Fibroblast of lung (primary cell): ENCODE measurements around the gene SPACA4.

ENCODE experiments used
- CTCF ChIP-seq, 2 donors: IDR thresholded peaks in 1 of 2; conservative IDR thresholded peaks in 1 of 2; 1 replicate in 1 of 2; 2 replicates in 1 of 2; pipeline ENCODE4 v1.5.1; 2011 to 2012; ENCODE audit warnings: low read length in 2 of 2, control low read depth in 1 of 2, inconsistent platforms in 1 of 2, low read depth in 1 of 2, mild to moderate bottlenecking in 1 of 2
- EZH2 ChIP-seq: IDR thresholded peaks from 2 replicates; pipeline ENCODE4 v1.5.1; 2012; ENCODE audit warnings: low read length, control low read depth, mild to moderate bottlenecking; ENCODE audit errors: missing control alignments

GRCh38 chr19:48561412-48561811, 45.1 kb upstream of the SPACA4 start:
- TF ChIP-seq CTCF (conservative IDR thresholded peaks at IDR 0.05 in 1 of 2, IDR thresholded peaks at IDR 0.05 in 1 of 2; ENCODE audit: low read depth in 1 of 2, low read length in 2 of 2) (no peak), EZH2 (no peak)
